ENCODE results near the gene TANGO2. TPM values are rescaled to one million over a fixed set of nuclear protein-coding genes. Genes with fewer than 3 reads are reported as not detected.

The TANGO2 gene
- total and polyA plus RNA-seq, 3 experiments from 2014 or later, result 27.3 to 48.6 (median 28.0) TPM

DNA sequence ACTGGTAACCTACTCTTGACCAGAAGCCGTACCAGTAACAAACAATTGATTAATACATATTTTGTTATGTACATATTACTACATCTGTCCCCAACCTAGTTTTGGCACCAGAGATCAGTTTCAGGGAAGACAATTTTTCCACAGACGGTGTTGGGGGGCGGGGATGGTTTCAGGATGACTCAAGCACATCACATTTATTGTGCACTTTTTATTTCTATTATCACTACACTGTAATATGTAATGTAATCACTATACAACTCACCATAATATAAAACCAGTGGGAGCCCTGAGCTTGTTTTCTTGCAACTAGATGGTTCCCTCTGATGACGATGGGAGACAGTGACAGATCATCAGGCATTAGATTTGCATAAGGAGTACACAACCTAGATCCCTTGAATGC, 74.6 kb downstream of the TANGO2 start:
- ChIA-PET CTCF (interaction anchor here (1.7 kb wide), 1 partner anchor 15 kb away, joined by 5 read pairs; no protein-coding TSS in a partner anchor), POLR2A (no interaction called here)
- Mint-ChIP-seq H3K27me3 (no peaks in the 10 kb centered on the region), H3K9me3 (peaks cover 0 to 2% (median 0%) of the 10 kb centered on the region in 5 donors), H3K27ac (peak overlapping the region in 3 of 8 donors; percentile 43 to 96 (median 81)), H3K4me1 (peaks cover 54 to 82% (median 74%) of the 10 kb centered on the region in 3 donors), H3K4me3 (no peak overlapping the region), H3K36me3 (peaks cover 19 to 80% (median 30%) of the 10 kb centered on the region in 3 donors)
- Histone ChIP-seq H3K27ac (ENCODE audit: low read depth, low read length) (no peak overlapping the region), H3K9me3 (ENCODE audit: low read length) (no peaks in the 10 kb centered on the region), H3K4me1 (ENCODE audit: insufficient read depth, low read length) (peaks cover 42% of the 10 kb centered on the region), H3K36me3 (ENCODE audit: insufficient read depth, low read length) (peaks cover 71% of the 10 kb centered on the region), H3K4me3 (ENCODE audit: low read length) (no peak overlapping the region), H3K27me3 (ENCODE audit: insufficient read depth, low read length, poor library complexity, severe bottlenecking) (no peaks in the 10 kb centered on the region)
- no peak for DNase-seq

DNA sequence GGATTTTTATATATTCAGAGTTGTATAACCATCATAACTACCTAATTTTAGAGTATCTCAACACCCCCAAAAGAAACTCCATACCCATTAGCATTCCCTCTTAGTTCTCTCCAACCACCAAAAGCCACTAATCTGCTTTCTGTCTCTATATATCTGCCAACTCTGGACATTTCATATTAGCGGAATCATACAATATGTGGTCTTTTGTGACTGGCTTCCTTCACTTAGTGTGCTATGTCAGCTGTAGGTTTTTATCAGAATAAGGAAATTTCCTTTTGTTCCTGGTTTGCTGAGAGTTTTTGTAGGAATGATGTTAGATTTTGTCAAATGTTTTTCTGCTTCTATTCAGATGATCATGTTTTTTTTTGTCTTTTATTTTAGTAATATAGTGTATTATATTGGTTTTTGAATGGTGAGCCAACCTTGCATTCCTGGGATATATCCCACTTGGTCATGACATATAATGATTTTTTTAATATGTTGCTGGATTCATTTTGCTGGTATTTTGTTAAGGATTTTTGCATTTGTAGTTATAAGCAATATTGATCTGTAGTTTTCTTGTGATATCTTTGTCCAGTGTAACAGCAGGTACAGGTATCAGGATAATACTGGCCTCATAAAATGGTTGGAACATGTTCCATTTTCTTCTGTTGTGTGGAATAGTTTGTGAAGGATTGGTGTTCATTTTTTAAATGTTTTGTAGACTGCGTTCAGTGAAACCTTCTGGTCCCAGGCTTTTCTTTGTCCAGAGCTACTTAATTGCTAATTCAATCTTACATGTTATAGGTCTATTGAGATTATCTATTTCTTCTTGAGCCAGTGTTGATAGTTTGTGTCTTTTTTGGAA, 75.9 kb downstream of the TANGO2 start:
- Histone ChIP-seq H3K36me3 (ENCODE audit: insufficient read depth, low read length) (peaks cover 59% of the 10 kb centered on the region), H3K9me3 (ENCODE audit: low read length) (no peaks in the 10 kb centered on the region), H3K27me3 (ENCODE audit: insufficient read depth, low read length, poor library complexity, severe bottlenecking) (no peaks in the 10 kb centered on the region), H3K4me3 (ENCODE audit: low read length) (no peak overlapping the region), H3K4me1 (ENCODE audit: insufficient read depth, low read length) (peaks cover 36% of the 10 kb centered on the region), H3K27ac (ENCODE audit: low read depth, low read length) (no peak overlapping the region)
- Mint-ChIP-seq H3K27me3 (no peaks in the 10 kb centered on the region), H3K27ac (peak overlapping the region in 4 of 8 donors; percentile 15 to 96 (median 70)), H3K4me1 (peaks cover 46 to 77% (median 72%) of the 10 kb centered on the region in 3 donors), H3K4me3 (no peak overlapping the region), H3K9me3 (peaks cover 0 to 2% (median 0%) of the 10 kb centered on the region in 5 donors), H3K36me3 (peaks cover 11 to 68% (median 22%) of the 10 kb centered on the region in 3 donors)
- no peak for DNase-seq
- CTCF ChIA-PET, result interaction anchor here (1.7 kb wide), 1 partner anchor 14 kb away, joined by 5 read pairs; no protein-coding TSS in a partner anchor
- POLR2A ChIA-PET, result no interaction called here

DNA sequence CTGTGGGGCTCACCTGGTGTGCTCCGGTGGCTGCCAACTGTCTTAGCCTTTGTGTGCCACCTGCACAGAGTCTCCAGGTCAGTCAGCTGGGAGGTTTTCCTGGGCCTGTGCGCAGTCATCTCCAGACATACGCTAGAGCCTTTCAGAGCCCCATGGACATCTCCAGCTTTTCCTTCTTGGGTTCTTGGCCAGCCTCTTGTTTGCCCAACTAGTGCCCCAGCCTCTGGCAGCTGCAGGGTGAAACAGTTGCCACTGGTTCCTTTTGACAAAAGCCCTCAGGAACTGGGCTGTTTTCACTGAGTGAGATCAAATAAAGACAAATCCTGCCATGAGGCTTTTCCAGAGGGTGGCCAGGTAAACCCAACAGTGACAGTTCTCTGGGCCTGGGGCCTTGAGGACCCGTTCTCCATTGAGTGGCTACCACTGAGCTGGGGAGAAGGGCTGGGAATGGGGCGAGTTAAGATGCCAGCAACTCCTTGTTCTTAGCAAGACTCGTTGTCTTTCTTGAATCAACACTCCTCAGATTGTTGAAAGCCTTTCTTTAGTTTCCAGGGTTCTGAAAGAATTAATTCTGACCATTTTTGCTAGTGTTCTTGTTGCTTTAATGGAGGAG, 78.3 kb downstream of the TANGO2 start:
- POLR2A ChIA-PET, result no interaction called here
- peak overlapping the region in 5 of 7 donors; percentile 15 to 81 (median 71) for H3K4me3 Mint-ChIP-seq
- DNase-seq, result peak in 1 of 5 donors; percentile 22
- H3K36me3 ChIP-seq (ENCODE audit: insufficient read depth, low read length), result peaks cover 46% of the 10 kb centered on the region
- no peak overlapping the region for H3K4me3 ChIP-seq (ENCODE audit: low read length)
- H3K27me3 Mint-ChIP-seq, result no peaks in the 10 kb centered on the region
- H3K4me1 ChIP-seq (ENCODE audit: insufficient read depth, low read length), result peaks cover 28% of the 10 kb centered on the region
- H3K27me3 ChIP-seq (ENCODE audit: insufficient read depth, low read length, poor library complexity, severe bottlenecking), result no peaks in the 10 kb centered on the region
- peaks cover 37 to 61% (median 54%) of the 10 kb centered on the region in 3 donors for H3K4me1 Mint-ChIP-seq
- H3K27ac Mint-ChIP-seq, result peak overlapping the region; percentile 85 to 98 (median 96)
- peak overlapping the region; percentile 10 for H3K27ac ChIP-seq (ENCODE audit: low read depth, low read length)
- CTCF ChIA-PET, result no interaction called here
- peaks cover 0 to 2% (median 0%) of the 10 kb centered on the region in 5 donors for H3K9me3 Mint-ChIP-seq
- H3K36me3 Mint-ChIP-seq, result peaks cover 11 to 61% (median 24%) of the 10 kb centered on the region in 3 donors
- no peaks in the 10 kb centered on the region for H3K9me3 ChIP-seq (ENCODE audit: low read length)

DNA sequence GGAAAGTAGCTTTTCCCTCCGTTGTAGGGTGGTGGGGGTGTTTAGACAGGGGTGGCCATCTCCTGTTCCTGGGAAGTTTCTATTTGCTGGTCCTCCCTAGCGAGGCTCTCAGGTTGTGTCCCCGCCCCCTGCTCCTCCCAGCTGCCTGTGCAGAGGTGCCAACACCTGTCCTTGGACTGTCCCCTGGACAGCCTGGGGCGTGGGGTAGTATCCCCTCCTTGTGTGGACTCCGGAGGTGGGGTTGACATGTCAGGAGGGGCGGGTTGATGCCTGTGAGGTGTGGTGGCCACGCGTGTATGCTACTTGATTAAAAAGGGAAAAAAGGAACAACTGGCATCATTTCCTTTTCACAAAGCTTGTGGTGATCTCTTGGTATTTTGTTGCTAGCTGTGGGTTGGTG, 80.7 kb downstream of the TANGO2 start:
- Mint-ChIP-seq H3K27me3 (no peaks in the 10 kb centered on the region), H3K9me3 (peaks cover 0 to 2% (median 0%) of the 10 kb centered on the region in 5 donors)

DNA sequence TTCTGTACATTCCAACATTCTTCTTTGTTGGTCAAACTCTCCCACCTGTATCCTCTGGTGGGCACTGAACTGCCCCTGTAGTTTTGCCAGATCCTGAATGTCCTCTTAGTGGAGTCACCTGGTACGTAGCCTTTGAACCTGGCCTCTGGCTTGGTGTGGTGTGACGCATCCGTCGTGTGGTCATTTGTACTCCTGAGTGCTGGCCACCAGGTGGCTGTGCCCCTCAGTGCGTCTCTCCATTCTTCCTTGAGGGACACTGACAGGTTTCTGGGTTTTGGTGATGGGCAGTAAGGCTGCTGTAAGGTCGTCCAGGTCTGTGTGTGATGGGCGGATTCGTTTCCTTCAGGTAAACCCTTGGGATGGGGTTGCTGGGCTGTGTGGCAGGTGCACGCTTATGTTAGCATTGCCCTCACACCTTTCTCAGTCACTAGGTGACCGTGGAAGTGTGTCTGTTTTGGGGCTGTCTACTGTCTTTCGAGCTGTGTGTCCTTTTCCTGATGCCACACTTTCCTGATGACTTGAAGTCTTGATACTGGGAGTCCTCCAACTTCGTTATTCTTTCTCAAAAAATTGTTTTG, 81.4 kb downstream of the TANGO2 start:
- no peak overlapping the region for H3K4me3 ChIP-seq (ENCODE audit: low read length)

More for the DNA sequence above, 80.7 kb downstream of the TANGO2 start:
- peaks cover 40% of the 10 kb centered on the region for H3K36me3 ChIP-seq (ENCODE audit: insufficient read depth, low read length)
- H3K4me1 ChIP-seq (ENCODE audit: insufficient read depth, low read length), result peaks cover 28% of the 10 kb centered on the region
- H3K36me3 Mint-ChIP-seq, result peaks cover 5 to 60% (median 13%) of the 10 kb centered on the region in 3 donors
- H3K27ac ChIP-seq (ENCODE audit: low read depth, low read length), result no peak overlapping the region
- H3K27ac Mint-ChIP-seq, result peak overlapping the region; percentile 70 to 98 (median 96)
- H3K9me3 ChIP-seq (ENCODE audit: low read length), result no peaks in the 10 kb centered on the region
- peak overlapping the region in 1 of 7 donors; percentile 36 for H3K4me3 Mint-ChIP-seq
- DNase-seq, result peak in 1 of 5 donors; percentile 51
- no peak overlapping the region for H3K4me3 ChIP-seq (ENCODE audit: low read length)
- H3K4me1 Mint-ChIP-seq, result peaks cover 37 to 53% (median 42%) of the 10 kb centered on the region in 3 donors
- CTCF ChIA-PET, result interaction anchor here (0.9 to 1.8 kb wide), 3 partner anchors 9 to 23 kb away, joined by 3 to 7 read pairs (median 3); no protein-coding TSS in a partner anchor
- POLR2A ChIA-PET, result interaction anchor here (1.1 to 1.4 kb wide), 3 partner anchors 9 to 16 kb away, joined by 3 to 4 read pairs (median 3); partner anchors contain the start of gene TRMT2A
- H3K27me3 ChIP-seq (ENCODE audit: insufficient read depth, low read length, poor library complexity, severe bottlenecking), result no peaks in the 10 kb centered on the region

DNA sequence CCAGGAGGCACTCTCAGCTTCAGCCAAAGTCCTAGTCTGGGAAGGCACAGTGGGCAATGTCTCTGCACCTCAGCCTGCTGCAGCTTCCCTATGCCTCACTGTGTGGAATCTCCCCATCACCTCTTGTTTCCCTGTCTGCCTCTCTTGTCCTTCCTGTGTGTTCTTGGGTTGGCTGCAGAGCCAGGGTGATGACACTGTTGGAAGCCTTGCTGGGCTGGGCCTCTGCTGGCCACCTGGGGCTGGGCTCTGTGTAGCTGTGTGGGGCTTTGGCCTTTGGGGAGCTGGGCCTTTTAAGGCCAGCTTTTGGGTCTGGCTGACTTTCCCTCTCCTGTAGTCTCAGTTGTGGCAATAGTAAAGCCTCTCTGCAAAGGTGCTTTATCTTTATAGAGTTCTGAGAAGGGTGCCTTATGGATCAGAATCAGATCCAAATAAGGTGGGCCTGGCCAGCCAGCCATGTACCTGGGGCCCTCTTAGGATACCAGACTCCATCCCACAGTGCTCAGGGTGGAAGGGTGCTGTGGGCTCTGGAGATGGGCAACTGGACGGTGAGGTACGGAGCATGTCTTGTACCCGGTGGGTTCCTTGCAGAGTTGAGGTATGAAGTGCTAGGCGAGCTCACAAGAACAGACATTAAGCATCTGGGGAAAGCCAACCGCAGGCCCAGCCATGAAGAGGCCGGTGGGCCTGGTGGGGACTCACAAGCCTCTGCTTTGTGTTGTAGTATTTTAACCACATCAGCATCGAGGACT, 84.7 kb downstream of the TANGO2 start:
- no peak overlapping the region for H3K4me3 Mint-ChIP-seq
- H3K36me3 Mint-ChIP-seq, result peaks cover 0 to 67% (median 8%) of the 10 kb centered on the region in 3 donors
- no peak overlapping the region for H3K4me3 ChIP-seq (ENCODE audit: low read length)
- no peaks in the 10 kb centered on the region for H3K9me3 ChIP-seq (ENCODE audit: low read length)
- H3K36me3 ChIP-seq (ENCODE audit: insufficient read depth, low read length), result peaks cover 53% of the 10 kb centered on the region
- H3K27ac ChIP-seq (ENCODE audit: low read depth, low read length), result no peak overlapping the region
- H3K27ac Mint-ChIP-seq, result peak overlapping the region in 2 of 8 donors; percentile 44 to 72
- ChIA-PET CTCF (no interaction called here), POLR2A (no interaction called here)
- peak in 1 of 5 donors; percentile 25 for DNase-seq
- H3K27me3 ChIP-seq (ENCODE audit: insufficient read depth, low read length, poor library complexity, severe bottlenecking), result no peaks in the 10 kb centered on the region
- H3K4me1 ChIP-seq (ENCODE audit: insufficient read depth, low read length), result peaks cover 6% of the 10 kb centered on the region
- no peaks in the 10 kb centered on the region for H3K9me3 Mint-ChIP-seq
- H3K27me3 Mint-ChIP-seq, result no peaks in the 10 kb centered on the region
- peaks cover 7 to 21% (median 9%) of the 10 kb centered on the region in 3 donors for H3K4me1 Mint-ChIP-seq

More for the DNA sequence above, 81.4 kb downstream of the TANGO2 start:
- Mint-ChIP-seq H3K36me3 (peaks cover 1 to 61% (median 9%) of the 10 kb centered on the region in 3 donors), H3K4me3 (no peak overlapping the region), H3K9me3 (no peaks in the 10 kb centered on the region), H3K4me1 (peaks cover 34 to 51% (median 38%) of the 10 kb centered on the region in 3 donors), H3K27me3 (no peaks in the 10 kb centered on the region), H3K27ac (peak overlapping the region; percentile 72 to 98 (median 92))
- Histone ChIP-seq H3K36me3 (ENCODE audit: insufficient read depth, low read length) (peaks cover 40% of the 10 kb centered on the region), H3K9me3 (ENCODE audit: low read length) (no peaks in the 10 kb centered on the region), H3K4me1 (ENCODE audit: insufficient read depth, low read length) (peaks cover 28% of the 10 kb centered on the region), H3K27ac (ENCODE audit: low read depth, low read length) (no peak overlapping the region), H3K27me3 (ENCODE audit: insufficient read depth, low read length, poor library complexity, severe bottlenecking) (no peaks in the 10 kb centered on the region)
- POLR2A ChIA-PET, result no interaction called here
- CTCF ChIA-PET, result interaction anchor here (1.3 kb wide), 1 partner anchor 11 kb away, joined by 3 read pairs; no protein-coding TSS in a partner anchor
- peak in 1 of 5 donors; percentile 18 for DNase-seq

DNA sequence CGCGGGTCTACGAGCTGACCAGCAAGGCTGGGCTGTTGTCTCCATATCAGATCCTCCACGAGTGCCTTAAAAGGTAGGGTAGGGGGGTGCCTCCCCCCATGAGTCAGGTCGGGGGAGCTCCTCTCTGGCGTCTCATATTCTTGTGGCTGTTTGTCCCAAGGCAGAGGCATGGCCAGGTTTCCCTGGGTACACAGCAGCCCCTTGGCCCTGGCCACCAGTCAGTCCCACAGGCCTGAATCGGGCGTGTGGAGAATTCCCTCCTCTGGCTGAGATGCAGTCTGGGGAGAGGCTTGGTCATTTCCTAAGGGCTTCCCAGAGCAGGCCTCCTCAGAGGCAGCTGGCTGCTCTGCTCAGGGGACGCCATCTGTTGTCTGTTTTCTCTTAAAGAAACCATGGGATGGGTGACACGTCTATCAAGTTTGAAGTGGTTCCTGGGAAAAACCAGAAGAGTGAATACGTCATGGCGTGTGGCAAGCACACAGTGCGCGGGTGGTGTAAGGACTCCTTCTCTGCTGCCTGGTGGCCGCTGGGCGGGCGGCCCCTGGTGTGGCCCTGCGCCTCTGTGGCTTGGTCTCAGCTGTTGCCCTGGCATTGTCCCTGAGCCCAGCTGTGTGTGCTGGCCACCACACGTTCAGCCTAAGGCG, 85.4 kb downstream of the TANGO2 start:
- Mint-ChIP-seq H3K36me3 (peaks cover 0 to 72% (median 8%) of the 10 kb centered on the region in 3 donors), H3K27me3 (no peaks in the 10 kb centered on the region), H3K27ac (peak overlapping the region in 2 of 8 donors; percentile 15 to 72), H3K4me3 (no peak overlapping the region), H3K4me1 (peaks cover 7 to 21% (median 7%) of the 10 kb centered on the region in 3 donors), H3K9me3 (no peaks in the 10 kb centered on the region)
- ChIA-PET POLR2A (no interaction called here), CTCF (no interaction called here)
- no peak overlapping the region for H3K27ac ChIP-seq (ENCODE audit: low read depth, low read length)
- no peak overlapping the region for H3K4me3 ChIP-seq (ENCODE audit: low read length)
- peak in 1 of 5 donors; percentile 41 for DNase-seq
- no peaks in the 10 kb centered on the region for H3K27me3 ChIP-seq (ENCODE audit: insufficient read depth, low read length, poor library complexity, severe bottlenecking)
- H3K9me3 ChIP-seq (ENCODE audit: low read length), result no peaks in the 10 kb centered on the region
- peaks cover 56% of the 10 kb centered on the region for H3K36me3 ChIP-seq (ENCODE audit: insufficient read depth, low read length)
- no peaks in the 10 kb centered on the region for H3K4me1 ChIP-seq (ENCODE audit: insufficient read depth, low read length)

Measured in CD8-positive, alpha-beta memory T cell (primary cell).